Stimulated activated CD8-positive, alpha-beta memory T cell treated with anti-CD3 and anti-CD28 coated beads, Interleukin-2, amount 100 ng/mL, for 48 hours (primary cell): Measurements from ENCODE around the gene CDH16.
"Not testable (repeated sequence)": the region's sequence is repeated elsewhere in the genome, so short reads cannot be mapped to it uniquely, and the experiment has no call there.

Source experiments
- DNase-seq, 2 donors: peaks; one replicate each; pipeline ENCODE4 v3.0.0-alpha.2; 2020; ENCODE audit warnings: low read depth in 2 of 2

CDH16 gene

GRCh38 chr16:66872559-66872942 is 46.1 kb downstream of the CDH16 start:
- DNase-seq, result no peak

GRCh38 chr16:66871840-66872239 is 46.8 kb downstream of the CDH16 start:
- DNase-seq, result no peak

- not testable (repeated sequence) for DNase-seq
Observed at GRCh38 chr16:66871363-66871762, 47.3 kb downstream of the CDH16 start.

GRCh38 chr16:66869424-66869823 is 49.3 kb downstream of the CDH16 start:
- no peak for DNase-seq

GRCh38 chr16:66863707-66864106 is 55.0 kb downstream of the CDH16 start:
- no peak for DNase-seq

GRCh38 chr16:66862023-66862520 is 56.6 kb downstream of the CDH16 start:
- no peak for DNase-seq

GRCh38 chr16:66859397-66860068 is 59.2 kb downstream of the CDH16 start:
- no peak for DNase-seq

GRCh38 chr16:66858740-66859396 is 59.8 kb downstream of the CDH16 start:
- no peak for DNase-seq
